Measurements from ENCODE around the gene KCTD3.

Gene KCTD3

DNA sequence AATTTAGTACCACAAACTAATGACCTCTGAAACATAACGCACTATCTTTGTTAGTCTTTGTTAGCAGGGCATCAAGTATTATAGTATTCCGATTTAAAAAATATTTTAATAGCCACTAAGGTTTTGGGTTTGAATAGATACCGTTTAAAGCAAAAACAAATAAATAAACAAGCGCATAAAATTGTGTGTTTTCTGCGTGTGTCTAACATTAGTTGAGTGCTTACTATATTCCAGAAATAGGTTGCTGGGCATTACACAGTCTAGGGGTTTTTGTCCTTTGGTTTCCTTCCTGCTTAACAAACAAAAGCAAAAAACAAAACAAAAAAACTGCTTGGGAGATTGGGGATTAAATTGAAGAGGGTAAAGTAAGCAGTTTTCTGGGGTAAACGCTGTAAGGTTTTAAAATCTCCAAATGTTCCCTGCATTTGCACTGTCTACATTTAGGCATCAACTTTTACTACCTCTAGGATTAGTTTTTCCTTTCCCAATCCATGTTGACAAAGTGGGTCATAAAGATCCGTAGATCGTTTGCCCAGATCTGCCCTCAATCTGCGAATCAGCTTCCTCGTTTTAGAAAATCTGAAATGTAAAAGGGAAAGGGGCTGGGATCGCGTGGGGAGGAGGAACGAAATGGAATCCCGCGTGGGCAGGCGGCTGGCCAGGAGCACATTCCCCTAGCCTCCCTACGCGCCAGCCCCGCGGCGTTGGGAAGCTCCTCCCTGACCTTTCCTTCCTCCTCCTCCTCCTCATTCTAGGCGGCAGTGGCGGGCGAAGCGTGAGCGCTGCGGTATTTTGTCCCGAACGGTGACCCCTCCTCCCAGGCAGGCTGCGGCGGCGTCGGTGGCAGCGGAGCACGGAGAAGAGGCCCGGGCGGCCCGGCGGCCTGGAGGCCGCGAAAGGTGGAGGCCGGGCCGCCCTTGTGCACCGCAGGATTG is at the start of gene KCTD3:
Gene KCTD3, plus strand, starts transcription at position 749 of the 935 bp plus-strand sequence. CDS start 382 bp downstream, outside the sequence.
- peak; percentile 31 for DNase-seq

DNA sequence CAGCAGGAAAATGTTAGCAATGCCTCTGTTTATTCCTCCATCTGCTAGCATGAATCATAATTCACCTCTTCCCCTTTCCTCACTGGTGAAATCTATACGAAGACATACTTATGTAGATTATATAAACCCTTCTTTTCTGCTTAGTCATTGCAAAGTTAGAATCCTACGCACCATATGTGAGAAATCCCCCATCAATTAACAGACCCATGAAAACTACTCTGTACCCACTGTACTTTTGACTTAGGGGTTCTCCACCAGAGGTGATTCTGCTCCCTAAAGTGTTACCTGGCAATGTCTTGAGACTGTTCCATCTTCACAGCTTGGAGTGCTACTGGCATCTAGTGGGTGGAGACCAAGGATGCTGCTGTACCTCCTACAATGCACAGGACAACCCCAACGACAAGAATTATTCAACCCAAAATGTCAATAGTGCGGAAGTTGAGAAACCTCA is 49.6 kb upstream of the KCTD3 start:
- DNase-seq = no peak

DNA sequence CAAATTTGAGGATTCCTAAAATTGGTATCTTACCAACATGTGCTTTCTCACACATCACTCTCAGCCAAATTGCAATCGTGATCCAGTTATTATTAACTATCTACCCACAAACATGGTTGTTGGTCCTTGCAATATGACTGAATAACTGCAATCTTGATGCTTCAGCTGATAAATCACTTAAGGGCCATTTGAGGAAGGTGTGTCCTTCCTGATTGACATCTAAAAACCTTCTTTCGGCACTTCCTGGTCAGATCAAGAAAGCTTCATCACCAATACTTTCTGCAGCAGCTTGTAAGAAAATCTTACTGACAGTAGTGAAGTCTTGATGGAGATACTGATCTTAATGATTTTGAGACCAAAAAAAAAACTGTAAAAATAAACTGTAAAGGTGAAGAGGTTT is 48.5 kb upstream of the KCTD3 start:
- no peak for DNase-seq

DNA sequence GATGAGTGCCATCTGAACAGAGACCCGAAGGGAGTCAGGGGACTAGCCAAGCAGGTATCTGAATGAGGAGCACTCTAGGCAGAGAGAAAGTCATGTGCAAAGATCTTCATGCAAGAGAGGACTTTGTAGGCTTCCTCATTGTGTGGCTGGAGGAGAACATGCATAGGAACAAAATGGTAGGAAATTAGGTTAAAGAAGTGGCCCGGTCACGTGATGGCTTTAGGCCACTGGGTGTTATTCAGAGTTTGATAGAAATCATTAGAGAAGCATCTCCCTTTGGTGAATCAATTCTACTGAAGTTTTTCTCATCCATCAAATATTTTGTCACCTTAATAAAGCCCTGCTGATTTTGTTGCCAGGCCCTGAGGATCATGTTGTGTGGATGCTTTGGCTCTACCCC is 45.8 kb upstream of the KCTD3 start:
- no peak for DNase-seq

DNA sequence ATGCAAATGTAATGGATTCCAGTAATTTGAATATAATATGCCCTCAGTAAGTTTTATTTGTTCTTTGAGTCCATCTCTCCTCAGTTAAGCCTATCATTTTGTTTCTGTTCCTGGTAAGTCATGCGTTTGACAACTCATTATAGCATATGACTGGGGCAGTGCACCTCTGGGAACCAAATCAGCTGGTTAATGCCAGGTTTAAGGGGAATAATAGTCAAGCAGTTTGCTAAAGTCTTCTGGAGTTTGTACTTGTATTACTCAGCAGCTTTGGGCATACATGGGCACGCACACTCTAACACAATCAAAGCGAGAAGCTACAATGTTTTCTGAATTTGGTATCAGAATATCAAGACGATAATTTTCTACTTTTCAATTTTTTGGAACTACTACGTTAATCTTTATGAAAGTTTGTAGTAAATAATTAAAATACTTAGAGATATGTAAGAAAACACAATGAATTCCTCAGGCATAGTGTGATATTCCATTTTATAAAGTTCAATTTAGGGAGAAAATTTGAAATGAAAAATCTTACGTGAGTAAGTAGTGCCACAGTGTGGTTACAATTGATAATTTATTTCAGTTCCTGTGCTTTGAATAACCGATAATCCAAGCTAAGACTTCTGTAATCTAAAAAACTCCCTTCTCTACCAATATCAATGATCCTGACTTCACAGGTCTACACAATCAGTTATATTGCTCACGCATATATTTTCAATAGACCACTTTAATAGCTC is 43.8 kb upstream of the KCTD3 start:
- DNase-seq = no peak

DNA sequence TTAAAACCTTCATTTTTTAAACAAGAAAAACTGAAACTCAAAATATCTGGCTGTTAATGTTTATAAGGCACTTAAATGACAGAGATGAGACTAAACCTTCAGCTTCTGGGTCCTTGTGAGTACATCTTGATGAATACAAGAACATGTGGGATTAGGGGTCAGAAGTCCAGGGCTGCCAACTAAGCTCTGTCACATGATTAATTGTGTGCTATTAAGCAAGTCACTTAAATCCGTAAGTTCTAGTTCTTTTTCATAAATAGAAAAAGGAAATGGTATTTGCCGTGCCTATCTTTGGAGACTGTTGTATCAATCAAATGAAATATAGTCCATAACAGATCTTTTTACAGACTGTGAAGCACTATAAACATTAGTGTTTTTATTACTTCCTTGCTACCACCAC is 43.2 kb upstream of the KCTD3 start:
- DNase-seq = no peak

DNA sequence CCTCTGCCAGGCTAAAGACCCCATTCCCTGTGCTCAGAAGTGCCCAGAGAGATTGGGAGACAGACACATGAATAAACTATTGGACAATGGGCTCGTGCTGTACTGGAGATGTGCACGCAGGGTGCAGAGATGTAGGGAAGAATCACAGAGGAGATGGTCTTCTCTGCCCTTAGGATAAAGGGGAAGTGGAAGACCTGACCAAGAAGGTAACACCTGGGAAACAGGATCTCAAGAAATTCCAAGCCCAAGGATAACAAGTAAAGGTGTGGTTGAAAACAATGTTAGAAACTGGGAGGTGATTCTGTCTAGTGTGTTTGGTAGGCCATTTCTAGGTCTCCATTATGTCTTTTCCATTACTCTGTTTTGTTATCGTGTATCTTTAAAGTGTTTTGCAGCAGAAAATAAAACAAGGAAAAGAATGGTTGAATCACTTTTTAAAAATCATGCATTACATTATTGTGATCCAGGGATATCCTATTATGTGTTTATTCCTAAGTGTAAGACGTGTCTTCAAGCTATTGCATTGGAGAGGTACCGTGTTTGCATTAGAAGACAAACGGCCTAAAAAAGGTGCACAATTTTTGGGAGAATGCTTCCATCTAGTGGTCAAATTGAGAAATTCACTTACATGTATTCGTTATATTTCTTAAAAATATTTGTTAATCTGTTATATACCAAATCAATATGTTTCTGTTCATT is 40.8 kb upstream of the KCTD3 start:
- DNase-seq = no peak

DNA sequence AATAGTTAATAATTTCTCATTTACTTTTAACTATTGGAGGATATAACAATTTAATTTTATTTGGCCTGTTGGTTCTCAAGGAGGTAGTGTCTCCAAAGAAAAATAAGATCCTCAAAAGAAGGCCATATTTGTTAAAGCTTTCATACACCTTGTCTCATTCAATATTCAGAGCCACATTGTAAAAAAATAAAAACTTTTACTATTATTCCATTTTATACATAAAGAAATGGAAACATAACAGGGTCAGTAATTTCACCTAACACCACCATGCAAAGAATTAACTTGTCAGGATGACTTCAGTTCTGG is 40.3 kb upstream of the KCTD3 start:
- DNase-seq = no peak

DNA sequence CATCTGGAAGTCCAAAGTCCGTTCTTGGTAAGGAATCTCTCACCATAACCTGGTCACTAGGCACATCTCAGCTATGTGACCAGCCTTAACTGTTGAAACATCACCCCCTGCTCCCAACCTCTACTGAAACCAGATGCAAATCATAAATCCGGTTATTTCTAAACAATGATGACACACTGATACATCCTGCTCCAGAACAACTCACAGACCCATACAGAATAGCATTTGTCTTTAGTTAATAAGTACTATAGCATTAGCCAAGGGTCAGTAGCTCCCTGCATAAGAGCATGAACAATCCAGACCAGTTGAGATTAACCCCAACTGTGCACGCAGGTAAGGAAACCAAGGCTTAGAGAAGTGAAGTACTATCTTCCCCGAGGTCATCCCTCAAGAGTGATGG is 38.0 kb upstream of the KCTD3 start:
- DNase-seq = no peak

DNA sequence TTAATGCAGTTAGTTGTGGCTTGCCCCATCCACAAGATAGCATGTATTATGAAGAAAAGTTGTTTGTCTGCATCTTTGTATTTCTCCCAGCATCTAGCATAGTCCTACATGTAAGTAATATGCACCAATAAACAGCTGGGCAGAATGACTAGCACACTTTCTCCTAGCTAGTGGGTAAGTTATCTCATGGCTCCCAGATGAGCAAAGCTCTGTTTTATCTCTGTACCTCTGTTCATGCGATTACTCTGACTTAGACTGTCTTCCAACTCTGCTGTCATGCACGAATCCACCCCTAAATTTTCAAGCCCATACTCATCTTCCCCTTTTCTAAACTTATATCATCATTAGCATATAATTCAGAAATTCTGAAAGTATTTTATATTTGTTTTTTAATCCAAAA is 37.5 kb upstream of the KCTD3 start:
- DNase-seq = no peak

DNA sequence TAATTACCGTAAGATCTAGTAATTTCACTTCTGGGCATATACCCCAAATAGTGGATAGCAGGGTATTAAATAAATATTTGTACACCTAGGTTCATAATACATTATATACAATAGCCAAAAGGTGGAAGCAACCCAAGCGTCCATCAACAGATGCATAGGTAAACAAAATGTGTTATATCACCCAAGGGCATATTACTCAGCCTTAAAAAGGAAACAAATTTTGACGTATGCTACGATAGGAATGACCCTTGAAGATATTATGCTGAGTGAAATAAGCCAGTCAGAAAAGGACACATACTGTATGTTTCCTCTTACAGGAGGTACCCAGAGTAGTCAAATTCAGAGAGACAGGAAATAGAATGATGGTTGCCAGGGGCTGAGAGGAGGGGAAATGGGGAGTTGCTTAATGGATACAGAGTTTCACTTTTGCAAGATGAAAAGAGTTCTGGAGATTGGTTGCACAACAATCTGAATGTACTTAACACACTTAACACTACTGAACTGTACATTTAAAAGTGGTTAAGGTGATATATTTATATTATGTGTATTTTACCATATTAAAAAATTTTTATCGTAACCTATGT is 36.6 kb upstream of the KCTD3 start:
- no peak for DNase-seq

DNA sequence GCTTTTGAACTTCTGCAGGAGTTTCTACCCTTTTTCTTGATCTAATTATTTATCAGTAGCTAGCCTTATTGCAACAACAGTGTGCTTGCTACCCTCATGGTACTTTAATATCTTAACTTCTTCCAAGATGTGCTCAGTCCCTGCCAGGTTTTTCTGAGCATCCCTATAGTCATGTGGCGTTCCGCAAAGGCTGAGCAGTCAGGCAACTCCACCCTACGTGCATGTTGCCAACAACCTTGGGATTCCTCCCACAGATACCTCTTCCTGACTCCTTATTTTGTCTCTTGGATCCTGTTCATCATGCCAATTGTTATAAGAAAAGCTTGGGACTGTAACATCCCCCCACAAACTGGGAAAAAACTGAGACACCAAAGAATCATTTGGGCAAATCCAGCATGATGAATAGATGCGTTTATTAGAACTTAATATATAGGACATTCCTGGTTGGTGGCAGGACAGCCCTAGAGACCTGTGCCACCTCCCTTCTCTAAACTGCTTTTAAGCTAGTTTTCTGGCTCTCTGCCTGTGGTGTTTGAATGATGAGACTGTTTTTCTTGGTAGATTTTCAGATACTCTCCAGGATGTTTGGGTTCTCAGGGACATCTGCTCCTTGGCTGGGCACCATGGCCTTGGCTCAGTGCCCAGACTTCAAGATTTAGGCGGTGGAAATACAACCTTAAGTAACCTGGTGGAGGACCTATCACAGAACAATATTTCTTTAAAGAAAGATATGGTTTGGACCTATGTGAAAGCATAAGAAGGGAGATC is 27.1 kb upstream of the KCTD3 start:
- no peak for DNase-seq

DNA sequence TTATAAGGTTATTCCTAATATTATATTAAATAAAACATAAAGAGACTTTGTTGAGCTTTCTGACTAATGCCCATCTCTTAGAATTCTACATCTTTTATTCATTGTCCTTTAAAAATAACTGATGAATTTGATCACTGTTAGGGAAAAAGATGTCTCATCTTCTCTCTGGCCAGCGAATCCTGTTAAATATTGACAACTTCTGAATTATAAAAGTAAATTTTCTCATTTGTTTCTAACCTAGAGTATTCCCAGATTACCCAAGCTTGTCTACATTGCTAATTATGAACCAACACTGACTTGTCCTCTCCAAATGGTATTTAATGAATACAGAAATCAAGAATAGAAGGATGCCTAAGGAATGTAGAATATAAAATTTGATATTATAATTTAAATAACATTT is 24.8 kb upstream of the KCTD3 start:
- DNase-seq = no peak

DNA sequence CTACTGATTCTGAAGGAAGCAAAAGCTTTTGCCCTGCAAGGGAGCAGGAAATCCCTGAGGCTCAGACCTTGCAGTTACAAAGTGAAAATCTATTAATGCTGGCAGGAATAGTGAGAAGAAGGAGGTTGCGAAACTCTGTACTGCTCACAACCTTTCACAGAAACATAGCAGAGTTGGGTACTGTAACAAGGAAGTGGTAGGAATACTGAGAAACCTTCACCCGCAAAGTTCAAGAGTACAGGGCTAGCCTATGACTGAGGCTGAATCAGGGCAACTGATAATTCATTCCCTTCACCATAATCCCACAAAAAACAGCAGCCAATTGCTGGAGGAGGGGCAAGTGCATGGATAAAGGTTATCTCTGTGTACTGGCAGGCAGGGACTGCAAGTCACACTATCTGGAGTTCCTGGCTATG is 23.9 kb upstream of the KCTD3 start:
- no peak for DNase-seq

DNA sequence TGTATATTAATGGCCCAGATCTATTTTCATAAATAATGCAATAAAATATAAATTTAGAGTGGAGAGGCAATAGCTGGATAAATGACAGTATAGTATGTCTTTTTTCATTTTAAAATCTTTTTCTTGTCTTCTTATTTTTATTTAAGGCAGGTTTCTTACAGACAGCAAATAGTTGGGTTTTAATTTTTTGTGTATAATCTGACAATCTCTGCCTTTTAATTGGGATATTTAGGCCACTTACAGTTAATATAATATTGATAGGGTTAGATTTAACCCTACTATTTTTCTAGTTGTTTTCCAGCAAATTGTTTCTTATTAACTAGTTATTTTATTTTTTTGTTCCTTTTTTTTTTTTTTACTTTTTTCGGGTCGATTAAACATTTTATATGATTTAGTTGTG is 23.3 kb upstream of the KCTD3 start:
- DNase-seq = no peak

DNA sequence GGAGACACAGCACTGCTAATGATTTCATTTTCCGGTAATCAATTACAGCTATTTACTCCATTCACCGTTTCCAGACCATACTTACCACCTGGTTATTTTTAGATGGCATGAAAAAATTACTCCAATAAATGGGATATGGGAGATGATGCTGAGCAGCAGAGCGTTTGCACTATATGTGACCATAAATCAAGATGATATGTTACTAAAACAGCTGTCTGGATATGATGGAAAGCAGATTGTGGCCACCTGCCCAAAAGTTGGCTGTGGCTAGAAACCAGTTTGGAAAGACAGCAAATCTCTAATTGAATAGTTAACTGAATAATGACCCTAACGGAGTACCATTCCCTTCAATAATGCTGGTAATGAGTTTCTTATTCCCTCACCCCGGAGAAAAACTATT is 22.5 kb upstream of the KCTD3 start:
- no peak for DNase-seq

DNA sequence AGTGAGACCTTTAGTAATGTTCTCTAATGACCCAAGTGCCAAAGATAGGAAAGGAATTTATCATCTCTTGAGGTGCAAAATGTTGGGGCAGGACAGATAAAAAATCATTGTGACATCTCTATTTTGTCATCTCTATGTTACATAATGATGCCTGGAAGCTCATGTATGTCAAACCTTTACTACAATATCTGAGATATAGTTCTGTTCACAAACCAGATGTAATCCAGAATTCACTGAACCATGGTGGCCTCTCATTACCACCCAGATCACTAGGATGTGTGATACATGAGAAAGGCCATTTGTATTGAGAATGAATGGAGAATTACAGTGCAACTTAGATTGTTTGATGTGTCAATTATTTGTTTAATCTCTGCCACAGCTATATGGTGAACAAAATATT is 22.0 kb upstream of the KCTD3 start:
- no peak for DNase-seq

DNA sequence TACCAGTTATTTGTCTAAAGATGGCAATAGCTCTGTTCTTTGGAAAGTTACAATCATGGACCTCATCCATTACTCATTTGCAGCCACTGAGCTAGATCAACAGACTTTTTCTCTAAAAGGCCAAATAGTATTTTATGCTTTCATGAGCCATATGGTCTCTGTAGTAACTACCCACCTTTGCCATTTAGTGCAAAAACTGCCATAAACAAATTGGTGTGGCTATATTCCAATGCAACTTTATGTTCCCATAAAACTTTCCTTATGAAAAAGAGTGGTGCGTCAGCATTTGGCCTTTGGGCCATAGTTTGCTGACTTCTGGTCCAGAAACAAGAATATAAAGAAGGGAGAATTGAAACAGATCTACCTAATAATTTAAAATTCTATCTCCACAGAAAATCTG is 20.1 kb upstream of the KCTD3 start:
- no peak for DNase-seq

DNA sequence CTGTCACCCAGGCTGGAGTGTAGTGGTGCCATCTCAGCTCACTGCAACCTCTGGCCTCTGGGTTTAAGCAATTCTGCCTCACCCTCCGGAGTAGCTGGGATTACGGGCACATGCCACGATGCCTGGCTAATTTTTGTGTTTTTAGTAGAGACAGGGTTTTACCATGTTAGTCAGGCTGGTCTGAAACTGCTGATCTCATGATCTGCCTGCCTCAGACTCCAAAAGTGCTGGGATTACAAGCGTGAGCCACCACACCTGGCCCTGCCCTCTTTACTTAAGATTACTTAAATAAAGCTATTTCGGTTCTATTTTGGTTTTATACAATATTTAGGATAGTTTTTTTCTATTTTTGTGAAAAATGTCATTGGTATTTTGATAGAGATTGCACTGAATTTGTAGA is 15.3 kb upstream of the KCTD3 start:
- DNase-seq = no peak

DNA sequence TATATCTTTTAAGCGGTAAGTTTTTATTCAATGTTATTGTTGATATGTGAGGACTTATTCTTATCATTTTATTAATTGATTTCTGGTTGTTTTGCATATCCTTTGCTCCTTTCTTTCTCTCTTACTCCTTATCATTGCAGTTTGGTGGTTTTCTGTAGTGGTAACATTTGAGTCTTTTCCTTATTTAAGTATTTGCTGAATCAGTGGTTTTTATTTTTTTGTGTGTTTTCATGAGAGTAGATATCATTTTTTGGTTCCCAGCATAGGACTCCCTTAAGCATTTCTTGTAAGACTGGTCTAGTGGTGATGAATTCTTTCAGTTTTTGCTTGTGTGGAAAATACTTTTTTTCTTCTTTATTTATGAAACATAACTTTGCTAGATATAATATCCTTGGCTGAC is 12.2 kb upstream of the KCTD3 start:
- no peak for DNase-seq

DNA sequence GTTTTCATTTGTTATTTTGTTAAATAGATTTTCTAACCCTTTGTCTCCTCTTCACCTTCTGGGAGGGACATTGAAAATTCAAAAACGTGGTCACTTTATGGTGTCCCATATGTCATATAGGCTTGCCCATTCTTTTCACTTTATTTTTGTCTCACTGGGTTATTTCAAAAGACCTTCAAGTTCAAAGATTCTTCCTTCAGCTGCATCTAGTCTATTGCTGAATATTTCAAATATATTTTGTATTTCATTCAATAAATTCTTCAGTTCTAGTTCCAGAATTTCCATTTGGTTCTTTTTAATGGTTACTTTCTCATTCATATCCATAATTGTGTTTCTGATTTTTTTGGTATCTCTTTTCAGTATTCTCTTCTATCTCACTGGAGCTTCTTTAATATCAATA is 11.6 kb upstream of the KCTD3 start:
- DNase-seq = no peak

DNA sequence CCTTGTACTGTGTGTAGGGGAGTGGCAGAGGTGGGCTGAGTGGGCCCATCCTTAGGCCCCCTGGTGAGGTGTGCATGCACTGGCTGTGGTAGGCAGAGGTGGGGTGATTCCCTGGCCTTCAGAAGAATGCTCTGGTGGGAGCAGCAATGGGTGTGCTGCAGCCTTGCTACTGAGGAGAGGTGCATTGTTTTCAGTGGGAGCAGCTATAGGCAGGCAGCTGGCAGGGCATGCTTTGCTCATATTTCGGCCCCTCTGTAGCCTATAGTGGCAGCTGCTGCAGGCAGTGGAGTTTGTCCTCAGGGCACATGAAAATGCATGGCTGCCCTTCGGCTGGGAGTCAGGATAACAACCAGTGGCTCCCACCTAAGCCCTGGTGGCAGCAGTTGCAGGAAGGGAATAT is 10.1 kb upstream of the KCTD3 start:
- no peak for DNase-seq

DNA sequence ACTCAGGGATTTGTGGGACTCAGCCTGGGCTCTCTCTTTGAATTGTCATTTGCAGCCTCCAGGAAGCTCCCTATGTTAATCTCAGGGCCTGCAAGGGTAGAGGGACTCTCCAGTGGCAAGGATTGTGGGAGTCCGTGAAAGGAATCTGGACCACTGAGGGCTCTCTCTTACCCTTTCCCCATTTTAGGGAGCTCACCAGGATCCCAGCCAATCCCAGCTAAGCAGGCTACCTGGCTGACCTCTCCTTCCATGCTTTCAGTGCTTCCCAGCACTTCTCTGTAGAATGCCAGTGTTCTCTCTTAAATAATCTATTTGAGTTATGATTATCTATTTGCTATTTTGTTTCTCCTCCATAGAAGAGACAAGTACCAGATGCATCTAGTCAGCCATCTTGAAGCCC is 9.6 kb upstream of the KCTD3 start:
- DNase-seq = no peak

All from stimulated activated CD4-positive, alpha-beta T cell treated with anti-CD3 and anti-CD28 coated beads, Interleukin-4, amount 100 ng/mL, for 24 hours (primary cell).